Measurements from ENCODE around the gene RBM24.

The RBM24 gene

GRCh38 chr6:17278289-17279063, 2.7 kb upstream of the RBM24 start:
- DNase-seq: no peak
- peaks cover 18% of the 10 kb centered on the region for H3K4me1 Mint-ChIP-seq
- H3K27me3 Mint-ChIP-seq: peaks cover 83% of the 10 kb centered on the region
- no peaks in the 10 kb centered on the region for H3K9me3 Mint-ChIP-seq
- no peak overlapping the region for H3K4me3 Mint-ChIP-seq
- ATAC-seq: no peak
- no peak overlapping the region for H3K27ac Mint-ChIP-seq

GRCh38 chr6:17280138-17280537, 1.0 kb upstream of the RBM24 start:
- Mint-ChIP-seq H3K27me3 (peaks cover 74% of the 10 kb centered on the region), H3K27ac (no peak overlapping the region), H3K9me3 (no peaks in the 10 kb centered on the region), H3K4me3 (peak overlapping the region in 1 of 2 donors; percentile 29), H3K4me1 (peaks cover 18% of the 10 kb centered on the region)
- DNase-seq (no peak), ATAC-seq (no peak)

- Mint-ChIP-seq H3K4me3 (peak overlapping the region in 1 of 2 donors; percentile 47), H3K27ac (no peak overlapping the region), H3K9me3 (no peaks in the 10 kb centered on the region), H3K4me1 (peaks cover 18% of the 10 kb centered on the region), H3K27me3 (peaks cover 76% of the 10 kb centered on the region)
- peak; percentile 2 to 16 for DNase-seq
- peak; percentile 72 for ATAC-seq
Measured at GRCh38 chr6:17280552-17281090, 540 bp upstream of the RBM24 start.

- Mint-ChIP-seq H3K9me3 (no peaks in the 10 kb centered on the region), H3K4me1 (peaks cover 18% of the 10 kb centered on the region), H3K4me3 (peak overlapping the region; percentile 74 to 80), H3K27ac (no peak overlapping the region), H3K27me3 (peaks cover 82% of the 10 kb centered on the region)
- no peak for DNase-seq
- ATAC-seq: peak; percentile 38
Measured at GRCh38 chr6:17281497-17282481, 628 bp downstream of the RBM24 start.

GRCh38 chr6:17283074-17283473, 1.9 kb downstream of the RBM24 start:
- DNase-seq (no peak), ATAC-seq (no peak)
- Mint-ChIP-seq H3K27me3 (peaks cover 79% of the 10 kb centered on the region), H3K4me1 (peaks cover 18% of the 10 kb centered on the region), H3K9me3 (no peaks in the 10 kb centered on the region), H3K4me3 (no peak overlapping the region), H3K27ac (no peak overlapping the region)

- Mint-ChIP-seq H3K27ac (no peak overlapping the region), H3K9me3 (no peaks in the 10 kb centered on the region), H3K4me1 (no peaks in the 10 kb centered on the region), H3K27me3 (peaks cover 36% of the 10 kb centered on the region), H3K4me3 (no peak overlapping the region)
- DNase-seq (no peak), ATAC-seq (no peak)
Measured at GRCh38 chr6:17289630-17290061, 8.5 kb downstream of the RBM24 start.

- H3K4me3 Mint-ChIP-seq: no peak overlapping the region
- H3K27ac Mint-ChIP-seq: no peak overlapping the region
- peaks cover 20% of the 10 kb centered on the region for H3K27me3 Mint-ChIP-seq
- H3K4me1 Mint-ChIP-seq: no peaks in the 10 kb centered on the region
- no peak for ATAC-seq
- no peaks in the 10 kb centered on the region for H3K9me3 Mint-ChIP-seq
- no peak for DNase-seq
Measured at GRCh38 chr6:17291778-17292177, 10.6 kb downstream of the RBM24 start.

GRCh38 chr6:17292600-17293133, 11.5 kb downstream of the RBM24 start:
- no peak for ATAC-seq
- Mint-ChIP-seq H3K9me3 (no peaks in the 10 kb centered on the region), H3K4me3 (no peak overlapping the region), H3K4me1 (no peaks in the 10 kb centered on the region), H3K27ac (no peak overlapping the region), H3K27me3 (peaks cover 19% of the 10 kb centered on the region)
- no peak for DNase-seq

- no peaks in the 10 kb centered on the region for H3K4me1 Mint-ChIP-seq
- no peaks in the 10 kb centered on the region for H3K9me3 Mint-ChIP-seq
- no peak overlapping the region for H3K27ac Mint-ChIP-seq
- H3K4me3 Mint-ChIP-seq: no peak overlapping the region
- no peak for ATAC-seq
- DNase-seq: no peak
- peaks cover 26% of the 10 kb centered on the region for H3K27me3 Mint-ChIP-seq
Measured at GRCh38 chr6:17293395-17293794, 12.2 kb downstream of the RBM24 start.

GRCh38 chr6:17297271-17298080, 16.3 kb downstream of the RBM24 start:
- ATAC-seq (no peak), DNase-seq (no peak)
- Mint-ChIP-seq H3K4me1 (no peaks in the 10 kb centered on the region), H3K27ac (no peak overlapping the region), H3K9me3 (no peaks in the 10 kb centered on the region), H3K4me3 (no peak overlapping the region), H3K27me3 (peaks cover 22% of the 10 kb centered on the region)

- Mint-ChIP-seq H3K9me3 (no peaks in the 10 kb centered on the region), H3K4me1 (no peaks in the 10 kb centered on the region), H3K27ac (no peak overlapping the region), H3K4me3 (no peak overlapping the region), H3K27me3 (peaks cover 21% of the 10 kb centered on the region)
- no peak for DNase-seq
- no peak for ATAC-seq
Measured at GRCh38 chr6:17298257-17298656, 17.1 kb downstream of the RBM24 start.

- H3K27me3 Mint-ChIP-seq: peaks cover 21% of the 10 kb centered on the region
Measured at GRCh38 chr6:17299222-17299621, 18.1 kb downstream of the RBM24 start.

GRCh38 chr6:17299750-17300149, 18.6 kb downstream of the RBM24 start:
- H3K4me1 Mint-ChIP-seq: no peaks in the 10 kb centered on the region
- H3K27me3 Mint-ChIP-seq: peaks cover 21% of the 10 kb centered on the region
- H3K4me3 Mint-ChIP-seq: no peak overlapping the region
- ATAC-seq: no peak
- no peak for DNase-seq
- no peaks in the 10 kb centered on the region for H3K9me3 Mint-ChIP-seq
- H3K27ac Mint-ChIP-seq: no peak overlapping the region

More at GRCh38 chr6:17299222-17299621, 18.1 kb downstream of the RBM24 start:
- DNase-seq (no peak), ATAC-seq (no peak)
- Mint-ChIP-seq H3K9me3 (no peaks in the 10 kb centered on the region), H3K4me1 (no peaks in the 10 kb centered on the region), H3K4me3 (no peak overlapping the region), H3K27ac (no peak overlapping the region)

- Mint-ChIP-seq H3K4me3 (no peak overlapping the region), H3K27me3 (peaks cover 21% of the 10 kb centered on the region), H3K4me1 (no peaks in the 10 kb centered on the region), H3K27ac (no peak overlapping the region), H3K9me3 (no peaks in the 10 kb centered on the region)
- ATAC-seq (no peak), DNase-seq (no peak)
Measured at GRCh38 chr6:17300637-17301036, 19.5 kb downstream of the RBM24 start.

GRCh38 chr6:17303444-17303843, 22.3 kb downstream of the RBM24 start:
- DNase-seq (no peak), ATAC-seq (no peak)
- Mint-ChIP-seq H3K9me3 (no peaks in the 10 kb centered on the region), H3K27ac (no peak overlapping the region), H3K27me3 (peaks cover 6% of the 10 kb centered on the region), H3K4me3 (no peak overlapping the region), H3K4me1 (no peaks in the 10 kb centered on the region)

Data from stimulated activated naive CD8-positive, alpha-beta T cell treated with anti-CD3 and anti-CD28 coated beads, Interleukin-15, amount 100 ng/mL, for 72 hours (primary cell).